Sigmoid colon (tissue), 4 donors: ENCODE results near the gene SIGLEC5.

ENCODE experiments used
- CTCF ChIP-seq, 4 experiments: fragments of 450-650 bp in 3 of 4; fragments of 200-600 bp in 1 of 4; IDR thresholded peaks; one replicate each; pipeline ENCODE4 v1.5.1; 2016 to 2019; ENCODE audit warnings: antibody characterized with exemption in 4 of 4, mild to moderate bottlenecking in 3 of 4, moderate library complexity in 2 of 4
- POLR2AphosphoS5 ChIP-seq, 4 donors: sonication (generic); formaldehyde crosslinking; IDR thresholded peaks; one replicate each; pipeline ENCODE4 v1.6.1; 2017; ENCODE audit warnings: antibody characterized with exemption in 4 of 4

DNA sequence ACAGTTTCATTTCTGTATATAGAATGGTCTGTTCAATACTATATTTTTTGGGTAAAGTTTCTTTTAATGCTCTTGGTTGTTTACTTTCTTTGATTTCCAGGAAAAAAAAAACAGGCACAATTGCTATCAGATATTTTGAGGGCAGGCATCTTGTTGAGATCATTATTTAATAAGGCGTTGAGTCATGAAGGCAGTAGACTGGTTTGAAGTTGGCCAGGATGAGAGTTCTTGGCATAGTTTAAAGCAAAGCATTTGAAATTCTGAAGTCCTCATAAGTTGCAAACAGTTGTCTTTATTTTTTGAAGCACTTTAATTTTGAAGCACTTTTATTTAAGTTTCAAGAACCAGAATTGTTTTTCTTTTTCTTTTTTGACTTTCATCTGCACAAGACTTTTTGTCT lies 61.7 kb downstream of the SIGLEC5 start:
- TF ChIP-seq CTCF (IDR thresholded peaks at IDR 0.05): no peak
- no peak for TF ChIP-seq POLR2AphosphoS5 (IDR thresholded peaks at IDR 0.05)
